WTC11 (cell line): ENCODE results near the gene ERBB2. TPM values are rescaled to one million over a fixed set of nuclear protein-coding genes. Genes with fewer than 3 reads are reported as not detected.

Source experiments
- ATAC-seq: fragments of 200-7000 bp; cut with Tn5 transposase; 2 replicates; pipeline ENCODE4 v1.10.0; 2021; ENCODE audit warnings: mild to moderate bottlenecking, moderate library complexity
- CTCF ChIA-PET: fragments of 300-600 bp; sonication (Branson Sonifier 250); formaldehyde crosslinking; loops from one replicate; lab custom pipeline; 2021; ENCODE audit warnings: antibody characterized with exemption; lab: Charles Lee
- POLR2A ChIA-PET: fragments of 350-600 bp; sonication (Branson Sonifier 250); formaldehyde crosslinking; loops from one replicate; lab custom pipeline; 2021; ENCODE audit warnings: antibody characterized with exemption; lab: Charles Lee
- DNase-seq: peaks from one replicate; pipeline ENCODE4 v3.0.0; 2021; ENCODE audit warnings: low spot score
- H3K27ac Mint-ChIP-seq: 2 replicates; pipeline ENCODE4 v1.8.0; 2021; ENCODE audit warnings: mixed read lengths
- H3K27me3 Mint-ChIP-seq: 2 replicates; pipeline ENCODE4 v1.8.0; 2021; ENCODE audit warnings: low read depth, mild to moderate bottlenecking, moderate library complexity, mixed read lengths
- H3K36me3 Mint-ChIP-seq: 2 replicates; pipeline ENCODE4 v1.8.0; 2021; ENCODE audit warnings: mixed read lengths
- H3K4me1 Mint-ChIP-seq: 2 replicates; pipeline ENCODE4 v1.8.0; 2022; ENCODE audit warnings: mixed read lengths
- H3K4me3 Mint-ChIP-seq: 2 replicates; pipeline ENCODE4 v1.8.0; 2021; ENCODE audit warnings: mild to moderate bottlenecking, moderate library complexity, mixed read lengths
- H3K9me3 Mint-ChIP-seq: 2 replicates; pipeline ENCODE4 v1.8.0; 2021; ENCODE audit warnings: mixed read lengths
- ATF1 ChIP-seq: sonication (generic); formaldehyde crosslinking; IDR thresholded peaks from 2 replicates; pipeline ENCODE4 v1.8.1; 2023; ENCODE audit warnings: mild to moderate bottlenecking, moderate library complexity, missing genetic modification reagents
- ATF3 ChIP-seq: sonication (generic); formaldehyde crosslinking; conservative IDR thresholded peaks from 2 replicates; pipeline ENCODE4 v1.8.1; 2022; ENCODE audit warnings: mild to moderate bottlenecking, missing genetic modification reagents
- CDX4 ChIP-seq: fragments of 250-450 bp; sonication (Bioruptor Pico); IDR thresholded peaks from 2 replicates; pipeline ENCODE4 v1.9.0; 2021; ENCODE audit warnings: moderate library complexity, mild to moderate bottlenecking, inconsistent platforms, borderline replicate concordance
- E2F1 ChIP-seq: sonication (generic); formaldehyde crosslinking; IDR thresholded peaks from 2 replicates; pipeline ENCODE4 v1.8.0; 2022; ENCODE audit warnings: mild to moderate bottlenecking, missing genetic modification reagents
- ERG ChIP-seq: fragments of 250-450 bp; sonication (Bioruptor Pico); IDR thresholded peaks from 2 replicates; pipeline ENCODE4 v1.8.0; 2021; ENCODE audit warnings: mild to moderate bottlenecking
- ETV6 ChIP-seq: sonication (generic); formaldehyde crosslinking; IDR thresholded peaks from 2 replicates; pipeline ENCODE4 v1.8.1; 2022; ENCODE audit warnings: mild to moderate bottlenecking, missing genetic modification reagents
- FOXK1 ChIP-seq: sonication (generic); formaldehyde crosslinking; IDR thresholded peaks from 2 replicates; pipeline ENCODE4 v1.8.0; 2022; ENCODE audit warnings: mild to moderate bottlenecking, moderate library complexity, missing genetic modification reagents
- JAZF1 ChIP-seq: fragments of 250-450 bp; sonication (Bioruptor Pico); IDR thresholded peaks from 2 replicates; pipeline ENCODE4 v1.9.0; 2021; ENCODE audit warnings: moderate library complexity, mild to moderate bottlenecking, inconsistent platforms
- JUN ChIP-seq: sonication (generic); formaldehyde crosslinking; IDR thresholded peaks from 2 replicates; pipeline ENCODE4 v1.8.0; 2023; ENCODE audit warnings: mild to moderate bottlenecking, missing genetic modification reagents
- NFE2L1 ChIP-seq: sonication (generic); formaldehyde crosslinking; IDR thresholded peaks from 2 replicates; pipeline ENCODE4 v1.8.1; 2023; ENCODE audit warnings: missing genetic modification reagents
- NR2C2 ChIP-seq: sonication (generic); formaldehyde crosslinking; IDR thresholded peaks from 2 replicates; pipeline ENCODE4 v1.8.0; 2022; ENCODE audit warnings: mild to moderate bottlenecking, missing genetic modification reagents
- PRDM15 ChIP-seq: sonication (generic); formaldehyde crosslinking; IDR thresholded peaks from 2 replicates; pipeline ENCODE4 v1.8.0; 2022; ENCODE audit warnings: missing genetic modification reagents
- RORB ChIP-seq: fragments of 250-450 bp; sonication (Bioruptor Pico); IDR thresholded peaks from 2 replicates; pipeline ENCODE4 v1.9.0; 2021; ENCODE audit warnings: mild to moderate bottlenecking
- SMAD3 ChIP-seq: sonication (generic); formaldehyde crosslinking; IDR thresholded peaks from 2 replicates; pipeline ENCODE4 v1.8.0; 2022; ENCODE audit warnings: missing genetic modification reagents, mild to moderate bottlenecking, borderline replicate concordance
- SOX15 ChIP-seq: fragments of 250-450 bp; sonication (Bioruptor Pico); IDR thresholded peaks from 2 replicates; pipeline ENCODE4 v1.9.0; 2021; ENCODE audit warnings: mild to moderate bottlenecking
- SP1 ChIP-seq: sonication (generic); formaldehyde crosslinking; conservative IDR thresholded peaks from 2 replicates; pipeline ENCODE4 v1.8.1; 2022; ENCODE audit warnings: missing genetic modification reagents
- USF1 ChIP-seq: sonication (generic); formaldehyde crosslinking; IDR thresholded peaks from 2 replicates; pipeline ENCODE4 v1.8.0; 2022; ENCODE audit warnings: mild to moderate bottlenecking, missing genetic modification reagents
- ZBTB43 ChIP-seq: sonication (generic); formaldehyde crosslinking; IDR thresholded peaks from 2 replicates; pipeline ENCODE4 v1.8.1; 2023; ENCODE audit warnings: mild to moderate bottlenecking, missing genetic modification reagents
- ZNF138 ChIP-seq: sonication (generic); formaldehyde crosslinking; conservative IDR thresholded peaks from 2 replicates; pipeline ENCODE4 v1.8.1; 2022; ENCODE audit warnings: mild to moderate bottlenecking, moderate library complexity, missing genetic modification reagents
- ZNF219 ChIP-seq: sonication (generic); formaldehyde crosslinking; IDR thresholded peaks from 2 replicates; pipeline ENCODE4 v1.8.0; 2023; ENCODE audit warnings: missing genetic modification reagents, mild to moderate bottlenecking, borderline replicate concordance
- ZNF232 ChIP-seq: sonication (generic); formaldehyde crosslinking; IDR thresholded peaks from 2 replicates; pipeline ENCODE4 v1.8.0; 2022; ENCODE audit warnings: mild to moderate bottlenecking, missing genetic modification reagents
- ZNF425 ChIP-seq: fragments of 250-450 bp; sonication (Bioruptor Pico); conservative IDR thresholded peaks from 2 replicates; pipeline ENCODE4 v1.9.0; 2021; ENCODE audit warnings: mild to moderate bottlenecking
- total RNA-seq: library from RNA; stranded (reverse); gene quantifications from 3 replicates; pipeline ENCODE4 v1.2.3, GENCODE V29; 2021

The ERBB2 gene
- total RNA-seq, 1 experiment from 2014 or later: 209 TPM

GRCh38 chr17:39754161-39754957 is 54.5 kb downstream of the ERBB2 start (continued):
- TF ChIP-seq JUN (0 out of 2 replicates have a peak, but pooled peaks have one; percentile 33), ZNF425 (CRISPR knock-in tag) (no peak), ZNF138 (CRISPR knock-in tag) (no peak), RORB (CRISPR knock-in tag) (no peak), ETV6 (peak; percentile 90; the same call in 1 of the 2 replicates), ATF3 (no peak), CDX4 (no peak), FOXK1 (CRISPR knock-in tag) (peak; percentile 43), ZNF219 (CRISPR knock-in tag) (peak; percentile 52; the same call in 1 of the 2 replicates), USF1 (peak; percentile 16; the same call in 1 of the 2 replicates), ZBTB43 (no peak), ZNF232 (CRISPR knock-in tag) (peak; percentile 55; the same call in 1 of the 2 replicates), NFE2L1 (peak; percentile 48; the same call in 1 of the 2 replicates), SP1 (peak; percentile 59), JAZF1 (CRISPR knock-in tag) (no peak), E2F1 (peak; percentile 76)

- Mint-ChIP-seq H3K4me1 (peaks cover 51% of the 10 kb centered on the region), H3K27me3 (peaks cover 19% of the 10 kb centered on the region), H3K4me3 (peak overlapping the region; percentile 61), H3K9me3 (no peaks in the 10 kb centered on the region), H3K27ac (peak overlapping the region; percentile 39; the same call in 1 of the 2 replicates), H3K36me3 (no peaks in the 10 kb centered on the region)
- TF ChIP-seq ERG (CRISPR knock-in tag) (no peak), SOX15 (CRISPR knock-in tag) (no peak), SMAD3 (no peak), PRDM15 (CRISPR knock-in tag) (peak; percentile 84), NR2C2 (CRISPR knock-in tag) (no peak), ATF1 (CRISPR knock-in tag) (no peak)
- DNase-seq (peak; percentile 24), ATAC-seq (peak; percentile 9)
- ChIA-PET POLR2A (interaction anchor here (0.6 to 3.1 kb wide), 6 partner anchors 15 to 428 kb away, joined by 3 to 10 read pairs (median 5); partner anchors contain the start of gene MIEN1), CTCF (interaction anchor here (0.6 to 9.2 kb wide), 21 partner anchors 10 to 175 kb away, joined by 3 to 130 read pairs (median 5); partner anchors contain the start of genes ERBB2, MIEN1 and PGAP3)
These were observed 55.2 kb downstream of the ERBB2 start for GRCh38 chr17:39754958-39755553.
